WTC11 (cell line): ENCODE results near the gene FOXP1.

Experiments
- GTF2I ChIP-seq: fragments of 250-450 bp; sonication (Bioruptor Pico); conservative IDR thresholded peaks from 2 replicates; pipeline ENCODE4 v1.4.0; 2021; ENCODE audit warnings: mild to moderate bottlenecking
- KAT7 ChIP-seq: sonication (generic); formaldehyde crosslinking; IDR thresholded peaks from 2 replicates; pipeline ENCODE4 v1.8.1; 2023; ENCODE audit warnings: missing genetic modification reagents, mild to moderate bottlenecking, borderline replicate concordance
- MAX ChIP-seq: sonication (generic); formaldehyde crosslinking; IDR thresholded peaks from 2 replicates; pipeline ENCODE4 v1.8.0; 2022; ENCODE audit warnings: mild to moderate bottlenecking, missing genetic modification reagents
- MYBL2 ChIP-seq: sonication (generic); formaldehyde crosslinking; IDR thresholded peaks from 2 replicates; pipeline ENCODE4 v1.8.1; 2023; ENCODE audit warnings: mild to moderate bottlenecking, moderate library complexity, missing genetic modification reagents
- SMAD4 ChIP-seq: sonication (generic); formaldehyde crosslinking; IDR thresholded peaks from 2 replicates; pipeline ENCODE4 v1.8.0; 2022; ENCODE audit warnings: mild to moderate bottlenecking, missing genetic modification reagents
- SOX15 ChIP-seq: fragments of 250-450 bp; sonication (Bioruptor Pico); IDR thresholded peaks from 2 replicates; pipeline ENCODE4 v1.9.0; 2021; ENCODE audit warnings: mild to moderate bottlenecking
- SP1 ChIP-seq: sonication (generic); formaldehyde crosslinking; conservative IDR thresholded peaks from 2 replicates; pipeline ENCODE4 v1.8.1; 2022; ENCODE audit warnings: missing genetic modification reagents
- TF ChIP-seq, protein P1 (sequence below): fragments of 200-600 bp; IDR thresholded peaks from 2 replicates; pipeline ENCODE4 v1.8.0; 2022; ENCODE audit warnings: antibody characterized with exemption
- TF ChIP-seq, protein P2 (sequence below): sonication (generic); formaldehyde crosslinking; IDR thresholded peaks from 2 replicates; pipeline ENCODE4 v1.8.1; 2023; ENCODE audit warnings: mild to moderate bottlenecking, missing genetic modification reagents, borderline replicate concordance
- TF ChIP-seq, protein P3 (sequence below): sonication (generic); formaldehyde crosslinking; IDR thresholded peaks from 2 replicates; pipeline ENCODE4 v1.8.1; 2022; ENCODE audit warnings: missing genetic modification reagents, borderline replicate concordance

GRCh38 chr3:71243229-71243628, 340.3 kb downstream of the FOXP1 start:
- TF ChIP-seq, protein P1, sequence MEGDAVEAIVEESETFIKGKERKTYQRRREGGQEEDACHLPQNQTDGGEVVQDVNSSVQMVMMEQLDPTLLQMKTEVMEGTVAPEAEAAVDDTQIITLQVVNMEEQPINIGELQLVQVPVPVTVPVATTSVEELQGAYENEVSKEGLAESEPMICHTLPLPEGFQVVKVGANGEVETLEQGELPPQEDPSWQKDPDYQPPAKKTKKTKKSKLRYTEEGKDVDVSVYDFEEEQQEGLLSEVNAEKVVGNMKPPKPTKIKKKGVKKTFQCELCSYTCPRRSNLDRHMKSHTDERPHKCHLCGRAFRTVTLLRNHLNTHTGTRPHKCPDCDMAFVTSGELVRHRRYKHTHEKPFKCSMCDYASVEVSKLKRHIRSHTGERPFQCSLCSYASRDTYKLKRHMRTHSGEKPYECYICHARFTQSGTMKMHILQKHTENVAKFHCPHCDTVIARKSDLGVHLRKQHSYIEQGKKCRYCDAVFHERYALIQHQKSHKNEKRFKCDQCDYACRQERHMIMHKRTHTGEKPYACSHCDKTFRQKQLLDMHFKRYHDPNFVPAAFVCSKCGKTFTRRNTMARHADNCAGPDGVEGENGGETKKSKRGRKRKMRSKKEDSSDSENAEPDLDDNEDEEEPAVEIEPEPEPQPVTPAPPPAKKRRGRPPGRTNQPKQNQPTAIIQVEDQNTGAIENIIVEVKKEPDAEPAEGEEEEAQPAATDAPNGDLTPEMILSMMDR = no peak
- TF ChIP-seq KAT7 (CRISPR knock-in tag) (no peak), SOX15 (no peak), SMAD4 (CRISPR knock-in tag) (no peak), GTF2I (no peak), SP1 (CRISPR knock-in tag) (no peak), MAX (CRISPR knock-in tag) (no peak), MYBL2 (CRISPR knock-in tag) (no peak)
- TF ChIP-seq, protein P2, sequence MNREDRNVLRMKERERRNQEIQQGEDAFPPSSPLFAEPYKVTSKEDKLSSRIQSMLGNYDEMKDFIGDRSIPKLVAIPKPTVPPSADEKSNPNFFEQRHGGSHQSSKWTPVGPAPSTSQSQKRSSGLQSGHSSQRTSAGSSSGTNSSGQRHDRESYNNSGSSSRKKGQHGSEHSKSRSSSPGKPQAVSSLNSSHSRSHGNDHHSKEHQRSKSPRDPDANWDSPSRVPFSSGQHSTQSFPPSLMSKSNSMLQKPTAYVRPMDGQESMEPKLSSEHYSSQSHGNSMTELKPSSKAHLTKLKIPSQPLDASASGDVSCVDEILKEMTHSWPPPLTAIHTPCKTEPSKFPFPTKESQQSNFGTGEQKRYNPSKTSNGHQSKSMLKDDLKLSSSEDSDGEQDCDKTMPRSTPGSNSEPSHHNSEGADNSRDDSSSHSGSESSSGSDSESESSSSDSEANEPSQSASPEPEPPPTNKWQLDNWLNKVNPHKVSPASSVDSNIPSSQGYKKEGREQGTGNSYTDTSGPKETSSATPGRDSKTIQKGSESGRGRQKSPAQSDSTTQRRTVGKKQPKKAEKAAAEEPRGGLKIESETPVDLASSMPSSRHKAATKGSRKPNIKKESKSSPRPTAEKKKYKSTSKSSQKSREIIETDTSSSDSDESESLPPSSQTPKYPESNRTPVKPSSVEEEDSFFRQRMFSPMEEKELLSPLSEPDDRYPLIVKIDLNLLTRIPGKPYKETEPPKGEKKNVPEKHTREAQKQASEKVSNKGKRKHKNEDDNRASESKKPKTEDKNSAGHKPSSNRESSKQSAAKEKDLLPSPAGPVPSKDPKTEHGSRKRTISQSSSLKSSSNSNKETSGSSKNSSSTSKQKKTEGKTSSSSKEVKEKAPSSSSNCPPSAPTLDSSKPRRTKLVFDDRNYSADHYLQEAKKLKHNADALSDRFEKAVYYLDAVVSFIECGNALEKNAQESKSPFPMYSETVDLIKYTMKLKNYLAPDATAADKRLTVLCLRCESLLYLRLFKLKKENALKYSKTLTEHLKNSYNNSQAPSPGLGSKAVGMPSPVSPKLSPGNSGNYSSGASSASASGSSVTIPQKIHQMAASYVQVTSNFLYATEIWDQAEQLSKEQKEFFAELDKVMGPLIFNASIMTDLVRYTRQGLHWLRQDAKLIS (CRISPR knock-in tag) = no peak
- TF ChIP-seq, protein P3, sequence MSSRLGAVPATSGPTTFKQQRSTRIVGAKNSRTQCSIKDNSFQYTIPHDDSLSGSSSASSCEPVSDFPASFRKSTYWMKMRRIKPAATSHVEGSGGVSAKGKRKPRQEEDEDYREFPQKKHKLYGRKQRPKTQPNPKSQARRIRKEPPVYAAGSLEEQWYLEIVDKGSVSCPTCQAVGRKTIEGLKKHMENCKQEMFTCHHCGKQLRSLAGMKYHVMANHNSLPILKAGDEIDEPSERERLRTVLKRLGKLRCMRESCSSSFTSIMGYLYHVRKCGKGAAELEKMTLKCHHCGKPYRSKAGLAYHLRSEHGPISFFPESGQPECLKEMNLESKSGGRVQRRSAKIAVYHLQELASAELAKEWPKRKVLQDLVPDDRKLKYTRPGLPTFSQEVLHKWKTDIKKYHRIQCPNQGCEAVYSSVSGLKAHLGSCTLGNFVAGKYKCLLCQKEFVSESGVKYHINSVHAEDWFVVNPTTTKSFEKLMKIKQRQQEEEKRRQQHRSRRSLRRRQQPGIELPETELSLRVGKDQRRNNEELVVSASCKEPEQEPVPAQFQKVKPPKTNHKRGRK (CRISPR knock-in tag) = no peak
